Fibroblast of pulmonary artery (primary cell): ENCODE data around the gene CD2AP.

Experiments used
- DNase-seq: peaks from one replicate; pipeline ENCODE4 v3.0.0-alpha.2; 2010; ENCODE audit warnings: low read depth
- H3K4me3 ChIP-seq: replicated peaks from 2 replicates; pipeline ENCODE4 v1.5.1; 2011; ENCODE audit warnings: low read depth, mild to moderate bottlenecking, control low read depth, low read length, moderate library complexity
- TF ChIP-seq, protein P1 (sequence below): IDR thresholded peaks from 2 replicates; pipeline ENCODE4 v1.5.1; 2011; ENCODE audit warnings: mild to moderate bottlenecking, control low read depth, low read length, inconsistent platforms; ENCODE audit errors: missing control alignments

The CD2AP gene

GRCh38 chr6:47452899-47453298 is 24.7 kb upstream of the CD2AP start:
- no peak for DNase-seq
- H3K4me3 ChIP-seq = no peak overlapping the region
- TF ChIP-seq, protein P1, sequence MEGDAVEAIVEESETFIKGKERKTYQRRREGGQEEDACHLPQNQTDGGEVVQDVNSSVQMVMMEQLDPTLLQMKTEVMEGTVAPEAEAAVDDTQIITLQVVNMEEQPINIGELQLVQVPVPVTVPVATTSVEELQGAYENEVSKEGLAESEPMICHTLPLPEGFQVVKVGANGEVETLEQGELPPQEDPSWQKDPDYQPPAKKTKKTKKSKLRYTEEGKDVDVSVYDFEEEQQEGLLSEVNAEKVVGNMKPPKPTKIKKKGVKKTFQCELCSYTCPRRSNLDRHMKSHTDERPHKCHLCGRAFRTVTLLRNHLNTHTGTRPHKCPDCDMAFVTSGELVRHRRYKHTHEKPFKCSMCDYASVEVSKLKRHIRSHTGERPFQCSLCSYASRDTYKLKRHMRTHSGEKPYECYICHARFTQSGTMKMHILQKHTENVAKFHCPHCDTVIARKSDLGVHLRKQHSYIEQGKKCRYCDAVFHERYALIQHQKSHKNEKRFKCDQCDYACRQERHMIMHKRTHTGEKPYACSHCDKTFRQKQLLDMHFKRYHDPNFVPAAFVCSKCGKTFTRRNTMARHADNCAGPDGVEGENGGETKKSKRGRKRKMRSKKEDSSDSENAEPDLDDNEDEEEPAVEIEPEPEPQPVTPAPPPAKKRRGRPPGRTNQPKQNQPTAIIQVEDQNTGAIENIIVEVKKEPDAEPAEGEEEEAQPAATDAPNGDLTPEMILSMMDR = no peak

- DNase-seq = no peak
- TF ChIP-seq, protein P1 = no peak
- H3K4me3 ChIP-seq = no peak overlapping the region
Measured at GRCh38 chr6:47453372-47453936, 24.1 kb upstream of the CD2AP start.

GRCh38 chr6:47454713-47455396 is 22.7 kb upstream of the CD2AP start:
- DNase-seq = no peak
- TF ChIP-seq, protein P1 = no peak
- H3K4me3 ChIP-seq = no peak overlapping the region

- TF ChIP-seq, protein P1 = no peak
- DNase-seq = no peak
Measured at GRCh38 chr6:47455533-47456209, 21.9 kb upstream of the CD2AP start.

DNA sequence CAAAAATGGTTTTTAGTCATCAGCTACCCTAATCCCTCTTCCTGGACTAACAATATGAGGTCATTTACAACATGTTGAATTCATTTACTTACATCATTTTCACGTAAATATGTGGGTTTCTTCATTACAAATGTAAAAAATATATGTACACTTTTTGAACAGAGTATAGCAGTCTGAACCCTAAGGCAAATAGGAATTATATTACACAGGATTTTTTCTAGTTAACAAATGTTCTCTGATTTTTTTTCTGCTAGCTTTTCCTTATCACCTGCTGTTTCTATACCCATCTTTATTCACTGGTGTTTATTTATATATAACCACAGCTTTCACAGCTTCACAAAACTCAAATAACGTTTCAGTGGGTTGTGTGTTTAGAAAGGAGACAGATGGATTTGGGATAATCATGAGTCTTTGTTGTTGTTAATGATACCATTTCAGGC is 21.0 kb upstream of the CD2AP start:
- DNase-seq = no peak
- TF ChIP-seq, protein P1 = no peak
- no peak overlapping the region for H3K4me3 ChIP-seq

More at GRCh38 chr6:47455533-47456209, 21.9 kb upstream of the CD2AP start:
- H3K4me3 ChIP-seq = no peak overlapping the region

- TF ChIP-seq, protein P1 = no peak
- DNase-seq = no peak
- no peak overlapping the region for H3K4me3 ChIP-seq
Measured at GRCh38 chr6:47457370-47457769, 20.2 kb upstream of the CD2AP start.
